ENCODE results near the gene CDKAL1. TPM values are rescaled to one million over a fixed set of nuclear protein-coding genes. Genes with fewer than 3 reads are reported as not detected.
A peak's percentile ranks its signal among the peaks of the same experiment; 100 is the strongest.

Gene CDKAL1
- total and polyA plus RNA-seq, 10 of the 15 experiments (the other 5 are each of a cell fraction or from before 2014, with no cell fraction given): 10.7 to 26.9 (median 17.3) TPM

DNA sequence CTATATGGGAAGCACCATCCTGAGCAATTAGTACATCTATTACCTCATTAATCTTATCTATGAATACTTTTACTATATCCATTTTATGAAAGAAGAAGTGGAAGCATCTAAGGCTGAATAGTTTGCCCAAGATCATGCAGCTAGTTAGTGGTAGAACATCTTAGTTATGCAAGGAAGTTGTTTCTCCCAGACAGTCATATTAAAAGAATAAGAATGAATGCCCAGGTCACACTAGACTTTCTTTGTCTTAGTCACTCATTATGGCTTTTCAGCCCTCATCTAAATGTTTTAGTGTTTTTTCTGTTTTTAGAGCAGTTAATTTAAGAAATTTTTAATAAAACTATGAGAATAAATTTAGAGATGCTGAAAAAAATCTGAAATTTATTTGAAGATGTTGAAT, 517.5 kb downstream of the CDKAL1 start (continued):
- no peak for TF ChIP-seq ZNF207 (IDR thresholded peaks at IDR 0.05; ENCODE audit: borderline replicate concordance)
- no peak for TF ChIP-seq HDAC6 (IDR thresholded peaks at IDR 0.05; ENCODE audit: unreplicated experiment)
- TF ChIP-seq, protein P1, sequence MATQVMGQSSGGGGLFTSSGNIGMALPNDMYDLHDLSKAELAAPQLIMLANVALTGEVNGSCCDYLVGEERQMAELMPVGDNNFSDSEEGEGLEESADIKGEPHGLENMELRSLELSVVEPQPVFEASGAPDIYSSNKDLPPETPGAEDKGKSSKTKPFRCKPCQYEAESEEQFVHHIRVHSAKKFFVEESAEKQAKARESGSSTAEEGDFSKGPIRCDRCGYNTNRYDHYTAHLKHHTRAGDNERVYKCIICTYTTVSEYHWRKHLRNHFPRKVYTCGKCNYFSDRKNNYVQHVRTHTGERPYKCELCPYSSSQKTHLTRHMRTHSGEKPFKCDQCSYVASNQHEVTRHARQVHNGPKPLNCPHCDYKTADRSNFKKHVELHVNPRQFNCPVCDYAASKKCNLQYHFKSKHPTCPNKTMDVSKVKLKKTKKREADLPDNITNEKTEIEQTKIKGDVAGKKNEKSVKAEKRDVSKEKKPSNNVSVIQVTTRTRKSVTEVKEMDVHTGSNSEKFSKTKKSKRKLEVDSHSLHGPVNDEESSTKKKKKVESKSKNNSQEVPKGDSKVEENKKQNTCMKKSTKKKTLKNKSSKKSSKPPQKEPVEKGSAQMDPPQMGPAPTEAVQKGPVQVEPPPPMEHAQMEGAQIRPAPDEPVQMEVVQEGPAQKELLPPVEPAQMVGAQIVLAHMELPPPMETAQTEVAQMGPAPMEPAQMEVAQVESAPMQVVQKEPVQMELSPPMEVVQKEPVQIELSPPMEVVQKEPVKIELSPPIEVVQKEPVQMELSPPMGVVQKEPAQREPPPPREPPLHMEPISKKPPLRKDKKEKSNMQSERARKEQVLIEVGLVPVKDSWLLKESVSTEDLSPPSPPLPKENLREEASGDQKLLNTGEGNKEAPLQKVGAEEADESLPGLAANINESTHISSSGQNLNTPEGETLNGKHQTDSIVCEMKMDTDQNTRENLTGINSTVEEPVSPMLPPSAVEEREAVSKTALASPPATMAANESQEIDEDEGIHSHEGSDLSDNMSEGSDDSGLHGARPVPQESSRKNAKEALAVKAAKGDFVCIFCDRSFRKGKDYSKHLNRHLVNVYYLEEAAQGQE (IDR thresholded peaks at IDR 0.05; ENCODE audit: low read depth, low read length): no peak
- TF ChIP-seq NFIC (IDR thresholded peaks at IDR 0.05; ENCODE audit: low read depth, low read length): 0 out of 2 replicates have a peak, but pooled peaks have one; percentile 27
- TF ChIP-seq, protein P2, sequence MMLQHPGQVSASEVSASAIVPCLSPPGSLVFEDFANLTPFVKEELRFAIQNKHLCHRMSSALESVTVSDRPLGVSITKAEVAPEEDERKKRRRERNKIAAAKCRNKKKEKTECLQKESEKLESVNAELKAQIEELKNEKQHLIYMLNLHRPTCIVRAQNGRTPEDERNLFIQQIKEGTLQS (IDR thresholded peaks at IDR 0.05; ENCODE audit: borderline replicate concordance, extremely low read depth, low read depth, low read length): no peak
- no peak for TF ChIP-seq WRNIP1 (IDR thresholded peaks at IDR 0.05; ENCODE audit: borderline replicate concordance, low read depth, low read length)
- TF ChIP-seq, protein P3, sequence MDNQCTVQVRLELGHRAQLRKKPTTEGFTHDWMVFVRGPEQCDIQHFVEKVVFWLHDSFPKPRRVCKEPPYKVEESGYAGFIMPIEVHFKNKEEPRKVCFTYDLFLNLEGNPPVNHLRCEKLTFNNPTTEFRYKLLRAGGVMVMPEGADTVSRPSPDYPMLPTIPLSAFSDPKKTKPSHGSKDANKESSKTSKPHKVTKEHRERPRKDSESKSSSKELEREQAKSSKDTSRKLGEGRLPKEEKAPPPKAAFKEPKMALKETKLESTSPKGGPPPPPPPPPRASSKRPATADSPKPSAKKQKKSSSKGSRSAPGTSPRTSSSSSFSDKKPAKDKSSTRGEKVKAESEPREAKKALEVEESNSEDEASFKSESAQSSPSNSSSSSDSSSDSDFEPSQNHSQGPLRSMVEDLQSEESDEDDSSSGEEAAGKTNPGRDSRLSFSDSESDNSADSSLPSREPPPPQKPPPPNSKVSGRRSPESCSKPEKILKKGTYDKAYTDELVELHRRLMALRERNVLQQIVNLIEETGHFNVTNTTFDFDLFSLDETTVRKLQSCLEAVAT (IDR thresholded peaks at IDR 0.05): no peak
- peak; percentile 34; the same call in 1 of the 2 replicates for TF ChIP-seq SPI1 (IDR thresholded peaks at IDR 0.05; ENCODE audit: borderline replicate concordance, insufficient read depth, low read depth, low read length)
- peak; percentile 74; the same call in 1 of the 2 replicates for TF ChIP-seq JUNB (IDR thresholded peaks at IDR 0.05)
- TF ChIP-seq, protein P4, sequence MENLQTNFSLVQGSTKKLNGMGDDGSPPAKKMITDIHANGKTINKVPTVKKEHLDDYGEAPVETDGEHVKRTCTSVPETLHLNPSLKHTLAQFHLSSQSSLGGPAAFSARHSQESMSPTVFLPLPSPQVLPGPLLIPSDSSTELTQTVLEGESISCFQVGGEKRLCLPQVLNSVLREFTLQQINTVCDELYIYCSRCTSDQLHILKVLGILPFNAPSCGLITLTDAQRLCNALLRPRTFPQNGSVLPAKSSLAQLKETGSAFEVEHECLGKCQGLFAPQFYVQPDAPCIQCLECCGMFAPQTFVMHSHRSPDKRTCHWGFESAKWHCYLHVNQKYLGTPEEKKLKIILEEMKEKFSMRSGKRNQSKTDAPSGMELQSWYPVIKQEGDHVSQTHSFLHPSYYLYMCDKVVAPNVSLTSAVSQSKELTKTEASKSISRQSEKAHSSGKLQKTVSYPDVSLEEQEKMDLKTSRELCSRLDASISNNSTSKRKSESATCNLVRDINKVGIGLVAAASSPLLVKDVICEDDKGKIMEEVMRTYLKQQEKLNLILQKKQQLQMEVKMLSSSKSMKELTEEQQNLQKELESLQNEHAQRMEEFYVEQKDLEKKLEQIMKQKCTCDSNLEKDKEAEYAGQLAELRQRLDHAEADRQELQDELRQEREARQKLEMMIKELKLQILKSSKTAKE (IDR thresholded peaks at IDR 0.05; ENCODE audit: low read depth, poor library complexity, severe bottlenecking): no peak
- 0 out of 2 replicates have a peak, but pooled peaks have one; percentile 26 for TF ChIP-seq MTA2 (IDR thresholded peaks at IDR 0.05; ENCODE audit: low read depth)
